ENCODE data around the gene GPR152.
A peak's percentile ranks its signal among the peaks of the same experiment; 100 is the strongest.
"Not testable (repeated sequence)": the region's sequence is repeated elsewhere in the genome, so short reads cannot be mapped to it uniquely, and the experiment has no call there.

Gene GPR152

DNA sequence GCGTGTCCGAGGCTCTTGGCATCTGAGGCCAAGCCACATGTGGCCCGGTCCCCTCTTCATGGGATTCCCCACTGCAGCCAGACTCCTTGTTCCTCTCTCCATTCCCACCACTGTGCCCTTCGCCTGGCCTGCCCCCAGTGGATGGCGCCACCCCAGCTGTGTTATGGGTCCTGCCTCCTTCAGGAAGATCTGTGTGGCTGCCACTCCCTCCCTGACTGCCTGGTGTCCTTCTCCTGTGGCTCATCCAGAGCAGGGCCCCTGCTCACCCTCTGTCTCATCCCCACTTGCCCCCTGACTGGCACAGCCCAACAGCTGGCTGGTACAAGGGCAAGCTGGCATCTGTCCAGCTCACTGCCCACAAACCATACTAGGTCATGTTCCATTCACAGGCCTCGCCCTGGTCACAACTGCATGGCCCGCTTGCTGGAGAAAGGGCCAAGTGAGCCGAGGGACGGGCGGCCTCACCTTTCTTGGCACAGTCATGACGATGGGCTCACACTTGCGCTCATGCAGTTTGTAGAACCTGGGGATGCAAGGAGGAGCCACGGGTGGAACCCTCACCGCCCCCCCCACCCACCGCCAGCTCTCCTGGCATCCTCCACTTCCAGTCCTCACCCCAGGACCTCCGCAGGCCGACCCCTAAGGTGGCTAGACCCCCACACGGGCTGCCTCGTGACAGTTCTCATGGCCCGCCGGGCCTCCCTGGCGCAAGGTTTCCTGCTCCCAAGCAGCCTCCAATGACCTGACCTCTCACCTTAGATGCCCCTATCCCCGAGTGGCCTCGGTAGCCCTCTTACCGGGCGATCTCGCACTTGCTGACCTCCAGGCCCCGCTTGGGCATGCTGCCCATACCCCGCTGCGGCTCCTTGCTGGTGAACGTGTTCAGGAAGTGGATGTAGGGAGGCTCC, 13.0 kb downstream of the GPR152 start:
- DNase-seq: no peak

DNA sequence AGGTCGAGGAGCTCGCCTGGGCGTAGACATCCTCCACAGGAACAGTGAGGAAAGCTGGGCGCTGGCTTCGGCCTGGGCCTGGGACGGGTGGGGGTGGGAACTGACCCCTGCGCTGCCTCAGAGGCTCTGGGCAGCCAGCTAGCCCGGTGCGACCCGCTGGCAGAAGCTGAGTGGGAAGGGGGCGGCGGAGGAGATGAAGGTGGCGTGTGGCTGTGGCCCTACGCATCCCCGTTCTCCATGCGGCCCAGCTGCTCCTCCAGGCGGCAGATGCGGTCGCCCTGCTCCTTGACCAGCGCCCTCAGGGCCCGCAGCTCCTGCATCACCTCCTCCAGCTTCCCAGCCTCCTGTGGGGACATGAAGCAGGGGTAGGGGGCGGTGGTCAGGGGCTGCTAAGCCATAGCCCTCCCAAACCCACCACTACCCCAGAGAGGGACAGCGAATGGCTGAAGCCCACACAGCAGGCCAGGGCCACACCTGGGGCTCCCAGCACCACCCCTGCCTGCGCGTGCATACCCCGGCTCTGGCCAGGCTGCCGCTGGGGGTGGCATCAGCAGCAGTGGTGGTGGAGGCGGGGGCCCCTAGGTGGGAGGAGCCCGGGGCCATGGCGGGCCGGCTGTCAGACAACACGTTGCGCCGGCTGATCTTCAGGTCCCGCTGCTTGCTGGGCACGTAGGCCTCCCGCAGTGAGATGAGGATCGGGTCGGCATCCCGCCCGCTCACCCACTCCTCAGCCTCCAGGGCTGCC, 14.2 kb downstream of the GPR152 start:
- no peak for DNase-seq

DNA sequence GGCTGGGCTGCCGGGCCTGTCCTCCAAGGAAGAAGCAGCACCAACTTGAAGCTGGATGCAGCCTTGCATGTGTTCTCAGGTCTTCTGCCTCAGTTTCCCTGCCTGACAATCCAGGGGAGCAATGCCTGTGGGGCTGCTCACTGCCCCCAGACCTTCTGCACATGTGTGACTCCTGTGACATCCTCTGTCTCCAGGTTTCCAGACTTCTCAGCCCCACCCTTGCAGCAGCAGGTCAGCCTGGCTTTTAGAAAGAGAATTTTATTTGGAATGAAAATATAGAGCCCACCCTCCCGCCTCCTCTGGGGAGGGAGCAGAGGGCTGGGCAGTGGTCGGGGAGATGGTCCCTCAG, 14.7 kb downstream of the GPR152 start:
- no peak for DNase-seq

DNA sequence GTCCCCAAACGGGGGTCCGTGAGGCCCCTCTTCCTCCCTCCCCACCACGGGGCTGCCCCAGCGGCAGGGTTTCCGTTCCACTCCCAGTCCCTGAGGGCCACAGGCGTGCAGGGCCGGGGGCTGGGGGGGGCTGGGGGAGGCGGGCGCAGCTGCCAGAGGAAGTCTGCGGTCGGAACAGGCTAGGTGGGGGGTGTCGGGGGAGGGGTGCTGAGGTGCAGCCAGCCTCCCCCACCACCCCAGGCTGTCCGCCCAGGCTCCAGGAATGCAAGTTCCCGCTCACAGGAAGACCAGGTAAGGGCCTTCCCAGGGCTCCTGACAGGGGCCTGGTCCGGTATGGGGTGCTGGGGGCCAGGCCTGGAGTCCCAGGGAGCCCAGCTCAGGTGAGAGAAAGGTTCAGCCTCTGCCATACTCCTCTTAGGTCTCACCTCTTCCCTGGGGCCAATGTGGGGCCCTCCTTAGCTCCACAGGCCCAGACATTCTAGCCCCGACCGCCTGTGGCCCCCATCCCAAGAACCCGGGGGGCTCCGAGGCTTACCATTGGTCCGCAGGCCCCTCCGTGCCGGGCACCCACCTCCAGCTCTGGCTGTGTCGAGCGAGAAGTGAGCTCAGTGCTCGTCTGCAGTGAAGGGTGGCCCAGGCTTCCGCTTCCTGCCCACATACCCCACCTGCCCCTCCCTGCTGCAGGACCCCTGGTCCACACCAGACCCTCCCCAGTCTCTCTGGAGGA, 15.3 kb downstream of the GPR152 start, which contains the start of gene PTPRCAP:
Gene PTPRCAP (minus strand): TSS at position 601 of the 727 bp plus-strand sequence. CDS start 63 bp downstream, at position 538.
- no peak for DNase-seq

DNA sequence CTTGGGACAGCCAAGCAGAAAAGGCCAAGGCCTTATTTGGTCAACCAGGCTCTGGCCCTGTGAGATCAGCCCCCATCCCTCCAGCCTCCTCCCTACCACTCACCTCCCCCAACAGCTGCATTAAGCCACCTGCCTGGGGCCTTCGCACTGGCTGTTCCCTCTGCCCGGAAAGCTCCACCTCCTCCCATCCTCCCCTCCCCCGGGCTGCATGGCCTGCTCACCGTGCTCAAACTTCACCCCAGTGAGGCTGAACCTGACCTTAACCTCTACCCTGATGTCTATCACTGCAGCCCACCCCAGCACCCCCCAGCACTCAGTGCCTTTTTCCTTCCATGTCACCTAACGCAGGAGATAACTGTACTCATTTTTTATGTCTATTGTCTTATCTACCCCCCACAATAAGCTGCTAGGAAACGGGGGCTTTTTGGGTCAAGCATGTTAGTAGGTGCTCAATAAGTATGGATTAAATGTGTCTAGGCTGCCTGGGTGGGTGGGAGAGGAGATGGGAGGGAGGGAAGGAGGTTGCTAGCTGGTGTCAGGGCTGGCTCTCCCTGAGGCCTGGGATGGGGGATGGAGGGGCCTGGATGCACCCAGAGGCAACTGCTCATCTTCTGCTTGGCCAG, 16.0 kb downstream of the GPR152 start:
- DNase-seq: no peak

DNA sequence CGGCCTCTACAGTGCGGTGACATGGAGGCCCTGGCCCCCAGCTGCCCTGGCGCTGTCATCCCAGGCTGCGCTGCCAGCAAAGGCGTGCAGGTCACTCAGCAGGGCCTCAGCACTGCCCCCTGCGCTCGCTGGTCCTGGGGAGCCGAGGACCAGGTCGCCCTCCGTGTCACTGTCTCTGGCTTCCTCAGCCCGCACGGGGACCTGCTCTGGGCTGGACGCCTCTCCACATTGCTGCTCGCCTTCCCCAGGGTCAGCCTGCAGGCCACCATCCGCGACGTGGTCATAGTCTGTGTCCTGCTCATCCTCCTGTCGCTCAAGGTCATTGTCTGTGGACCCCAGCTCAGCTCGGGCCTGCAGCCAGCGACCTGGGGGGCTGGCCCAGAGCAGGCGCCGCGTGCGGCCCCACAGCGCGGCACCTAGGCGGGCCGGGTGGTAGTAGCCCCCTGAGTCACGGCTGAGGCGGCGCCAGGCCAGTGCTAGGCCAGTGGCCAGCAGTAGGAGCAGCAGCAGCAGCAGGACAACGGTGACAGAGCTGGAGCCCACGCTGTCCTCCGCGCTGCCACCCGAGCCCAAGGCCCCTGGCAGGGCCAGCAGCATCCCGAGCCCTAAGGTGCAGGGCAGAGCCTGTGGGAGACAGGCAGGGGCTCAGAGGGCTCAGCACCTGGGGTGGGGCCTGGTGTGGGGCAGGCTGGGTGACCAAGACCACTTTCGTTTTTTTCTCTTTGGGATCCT, 16.6 kb downstream of the GPR152 start:
- DNase-seq: no peak

DNA sequence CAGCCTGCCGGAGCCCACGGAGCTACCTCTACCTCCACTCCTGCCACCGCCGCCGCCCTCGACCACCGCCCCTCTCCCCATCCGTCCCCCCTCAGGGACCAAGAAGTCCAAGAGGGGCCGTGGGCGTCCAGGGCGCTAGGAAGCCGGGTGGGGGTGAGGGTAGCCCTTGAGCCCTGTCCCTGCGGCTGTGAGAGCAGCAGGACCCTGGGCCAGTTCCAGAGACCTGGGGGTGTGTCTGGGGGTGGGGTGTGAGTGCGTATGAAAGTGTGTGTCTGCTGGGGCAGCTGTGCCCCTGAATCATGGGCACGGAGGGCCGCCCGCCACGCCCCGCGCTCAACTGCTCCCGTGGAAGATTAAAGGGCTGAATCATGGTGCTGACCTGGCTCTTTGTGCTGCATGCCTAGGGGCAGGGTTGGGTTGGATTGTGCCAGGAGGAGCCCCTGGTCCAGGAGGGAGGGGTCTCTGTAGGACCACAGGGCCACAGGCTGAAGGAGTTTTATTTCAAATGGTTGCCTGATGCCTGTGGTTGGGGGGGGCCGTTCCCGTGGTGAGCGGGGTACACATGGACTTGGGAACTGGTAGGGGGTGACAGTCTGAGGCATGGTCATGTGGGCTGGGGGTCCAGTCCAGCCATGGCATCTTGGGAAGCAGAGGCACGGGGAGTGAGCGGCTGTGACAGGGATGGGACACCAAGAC, 17.4 kb downstream of the GPR152 start:
- DNase-seq: no peak

DNA sequence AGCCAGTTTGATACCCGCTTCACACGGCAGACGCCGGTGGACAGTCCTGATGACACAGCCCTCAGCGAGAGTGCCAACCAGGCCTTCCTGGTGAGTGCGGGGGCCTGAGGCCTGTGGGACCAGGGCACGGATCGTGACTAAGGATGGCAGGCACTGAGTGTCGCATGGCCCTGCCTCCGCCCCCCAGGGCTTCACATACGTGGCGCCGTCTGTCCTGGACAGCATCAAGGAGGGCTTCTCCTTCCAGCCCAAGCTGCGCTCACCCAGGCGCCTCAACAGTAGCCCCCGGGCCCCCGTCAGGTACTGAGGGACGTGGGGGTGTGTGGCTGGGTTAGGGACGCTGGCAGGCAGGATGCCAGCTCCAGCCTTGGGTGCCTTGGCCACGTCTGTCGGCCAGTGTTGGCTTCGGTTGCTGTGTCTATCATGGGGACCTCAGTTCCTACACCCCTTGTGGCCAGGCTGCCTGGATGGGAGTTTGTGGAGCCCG, 18.1 kb downstream of the GPR152 start:
- no peak for DNase-seq

DNA sequence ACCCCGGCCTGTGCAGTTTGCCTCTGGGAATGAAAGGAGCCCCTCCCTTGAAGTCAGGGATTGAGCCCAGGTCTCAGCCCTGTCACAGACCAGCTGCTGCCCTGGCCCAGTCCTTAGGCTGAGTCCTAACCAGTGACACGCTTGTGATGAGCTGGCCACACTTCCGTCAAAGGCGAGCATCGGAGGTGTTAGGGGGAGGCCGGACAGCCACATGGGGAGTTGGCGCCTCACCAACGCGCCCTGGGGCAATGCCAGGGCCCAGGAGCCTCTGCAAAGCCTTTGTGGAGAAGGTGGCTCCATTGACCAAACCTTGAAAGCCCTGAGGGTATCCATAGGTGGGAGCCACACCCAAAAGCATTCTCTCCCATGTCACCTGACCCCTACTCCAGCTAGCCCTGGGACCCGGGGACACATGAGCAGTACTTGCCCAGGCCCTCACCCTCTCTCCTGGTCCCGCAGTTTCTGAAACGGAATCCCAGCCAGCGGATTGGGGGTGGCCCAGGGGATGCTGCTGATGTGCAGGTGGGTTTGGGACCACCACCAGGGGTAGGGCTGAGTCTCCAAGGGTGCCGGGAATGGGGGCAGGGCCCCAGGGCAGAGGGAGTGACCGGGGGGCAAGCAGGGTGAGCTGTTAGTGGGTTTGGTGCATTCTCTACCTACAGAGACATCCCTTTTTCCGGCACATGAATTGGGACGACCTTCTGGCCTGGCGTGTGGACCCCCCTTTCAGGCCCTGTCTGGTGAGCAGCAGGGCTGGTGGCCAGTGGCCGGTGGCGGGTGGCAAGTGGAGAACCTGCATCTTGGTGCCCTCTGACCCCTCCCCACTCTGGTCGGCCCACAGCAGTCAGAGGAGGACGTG, 18.8 kb downstream of the GPR152 start:
- no peak for DNase-seq

DNA sequence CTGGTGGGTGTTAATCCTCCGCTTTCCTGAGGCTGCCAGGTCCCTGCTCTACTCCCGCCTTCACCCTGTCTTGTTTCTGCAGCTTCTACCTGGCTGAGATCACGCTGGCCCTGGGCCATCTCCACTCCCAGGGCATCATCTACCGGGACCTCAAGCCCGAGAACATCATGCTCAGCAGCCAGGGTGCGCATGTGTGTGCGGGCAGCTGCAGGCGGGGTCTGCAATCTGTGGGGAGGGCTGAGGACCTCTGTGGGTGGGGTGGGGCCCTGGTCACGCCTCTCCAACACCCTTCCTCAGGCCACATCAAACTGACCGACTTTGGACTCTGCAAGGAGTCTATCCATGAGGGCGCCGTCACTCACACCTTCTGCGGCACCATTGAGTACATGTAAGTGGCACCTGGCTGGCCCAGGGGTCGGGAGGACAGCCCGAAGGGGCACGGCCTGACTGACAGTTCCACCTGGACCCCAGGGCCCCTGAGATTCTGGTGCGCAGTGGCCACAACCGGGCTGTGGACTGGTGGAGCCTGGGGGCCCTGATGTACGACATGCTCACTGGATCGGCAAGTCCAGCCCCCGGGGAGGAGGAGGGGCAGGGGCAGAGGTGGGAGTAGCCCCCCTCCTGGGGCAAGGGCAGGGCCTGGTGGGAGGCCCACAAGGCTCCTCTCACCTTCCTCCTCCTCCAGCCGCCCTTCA, 19.7 kb downstream of the GPR152 start:
- DNase-seq: no peak

DNA sequence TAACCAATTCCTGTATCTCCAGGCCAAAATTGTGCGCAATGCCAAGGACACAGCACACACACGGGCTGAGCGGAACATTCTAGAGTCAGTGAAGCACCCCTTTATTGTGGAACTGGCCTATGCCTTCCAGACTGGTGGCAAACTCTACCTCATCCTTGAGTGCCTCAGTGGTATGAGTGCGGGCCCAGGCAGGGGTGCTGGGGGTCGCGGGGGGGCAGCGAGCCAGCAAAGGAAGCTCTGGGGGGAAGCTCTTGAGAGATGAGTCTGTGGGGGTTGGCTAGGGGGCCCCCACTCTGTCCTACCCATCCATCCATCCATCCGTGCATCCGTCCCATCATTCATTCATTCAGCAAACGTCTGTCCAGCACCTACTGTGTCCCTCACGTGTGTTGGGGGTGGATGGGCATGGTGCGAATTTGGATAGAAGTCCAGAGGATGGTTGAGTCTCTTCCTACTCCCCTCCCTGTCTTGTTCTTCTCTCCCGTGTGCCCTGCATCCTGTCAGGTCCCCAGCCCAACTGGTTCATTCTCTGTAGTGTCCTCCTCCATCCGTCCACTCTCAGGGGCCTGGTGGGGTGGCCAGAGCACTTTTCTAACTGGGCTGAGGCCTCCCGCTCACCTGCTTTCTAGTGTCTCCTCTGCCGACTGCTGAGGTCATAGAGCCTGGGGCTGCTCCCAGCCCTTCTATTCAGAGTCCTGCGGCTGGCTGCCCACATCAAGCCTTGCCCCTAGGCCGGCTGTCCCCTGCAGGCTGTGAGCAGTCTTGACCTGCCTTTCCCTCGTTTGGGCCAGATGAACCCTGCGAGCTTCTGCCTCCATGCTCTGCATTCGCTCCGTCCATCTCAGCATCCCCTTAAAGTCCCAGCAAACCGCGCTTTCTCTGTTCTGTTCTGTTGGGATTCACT, 20.9 kb downstream of the GPR152 start:
- DNase-seq: no peak

DNA sequence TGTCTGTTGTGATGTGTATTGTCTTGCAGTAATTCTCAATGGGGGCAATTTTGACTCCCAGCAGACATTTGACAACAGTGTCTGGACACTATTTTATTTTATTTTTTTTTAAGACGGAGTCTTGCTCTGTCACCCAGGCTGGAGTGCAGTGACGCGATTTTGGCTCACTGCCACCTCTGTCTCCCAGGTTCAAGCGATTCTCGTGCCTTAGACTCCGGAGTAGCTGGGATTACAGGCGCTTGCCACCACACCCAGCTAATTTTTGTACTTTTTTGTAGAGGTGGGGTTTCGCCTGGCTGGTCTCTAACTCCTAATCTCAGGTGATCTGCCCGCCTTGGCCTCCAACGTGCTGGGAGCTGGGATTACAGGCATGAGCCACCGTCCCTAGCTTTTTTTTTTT, 22.8 kb downstream of the GPR152 start:
- no peak for DNase-seq

DNA sequence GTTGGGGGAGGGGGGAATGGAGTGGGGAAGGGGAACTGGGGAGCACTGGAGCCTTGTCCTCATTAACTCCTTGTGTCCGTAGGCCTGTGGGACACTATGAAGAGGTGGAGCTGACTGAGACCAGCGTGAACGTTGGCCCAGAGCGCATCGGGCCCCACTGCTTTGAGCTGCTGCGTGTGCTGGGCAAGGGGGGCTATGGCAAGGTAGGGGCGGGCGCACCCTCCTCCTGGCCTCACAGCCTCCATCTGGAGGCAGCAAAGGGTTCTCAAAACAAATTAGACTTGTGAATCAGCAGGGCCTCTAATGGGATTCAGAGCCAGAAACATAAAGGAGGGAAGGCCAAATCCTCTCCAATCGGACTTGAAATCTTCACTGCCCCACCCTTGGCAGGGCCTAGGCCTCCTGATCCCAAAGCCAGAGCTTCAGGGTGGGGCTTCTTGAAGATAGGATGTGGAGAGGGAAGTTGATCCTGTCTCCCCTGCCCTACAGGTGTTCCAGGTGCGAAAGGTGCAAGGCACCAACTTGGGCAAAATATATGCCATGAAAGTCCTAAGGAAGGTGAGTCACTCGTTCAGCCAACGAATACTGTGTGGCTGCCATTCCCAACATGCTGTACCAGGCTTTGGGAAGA, 23.4 kb downstream of the GPR152 start:
- DNase-seq: no peak

DNA sequence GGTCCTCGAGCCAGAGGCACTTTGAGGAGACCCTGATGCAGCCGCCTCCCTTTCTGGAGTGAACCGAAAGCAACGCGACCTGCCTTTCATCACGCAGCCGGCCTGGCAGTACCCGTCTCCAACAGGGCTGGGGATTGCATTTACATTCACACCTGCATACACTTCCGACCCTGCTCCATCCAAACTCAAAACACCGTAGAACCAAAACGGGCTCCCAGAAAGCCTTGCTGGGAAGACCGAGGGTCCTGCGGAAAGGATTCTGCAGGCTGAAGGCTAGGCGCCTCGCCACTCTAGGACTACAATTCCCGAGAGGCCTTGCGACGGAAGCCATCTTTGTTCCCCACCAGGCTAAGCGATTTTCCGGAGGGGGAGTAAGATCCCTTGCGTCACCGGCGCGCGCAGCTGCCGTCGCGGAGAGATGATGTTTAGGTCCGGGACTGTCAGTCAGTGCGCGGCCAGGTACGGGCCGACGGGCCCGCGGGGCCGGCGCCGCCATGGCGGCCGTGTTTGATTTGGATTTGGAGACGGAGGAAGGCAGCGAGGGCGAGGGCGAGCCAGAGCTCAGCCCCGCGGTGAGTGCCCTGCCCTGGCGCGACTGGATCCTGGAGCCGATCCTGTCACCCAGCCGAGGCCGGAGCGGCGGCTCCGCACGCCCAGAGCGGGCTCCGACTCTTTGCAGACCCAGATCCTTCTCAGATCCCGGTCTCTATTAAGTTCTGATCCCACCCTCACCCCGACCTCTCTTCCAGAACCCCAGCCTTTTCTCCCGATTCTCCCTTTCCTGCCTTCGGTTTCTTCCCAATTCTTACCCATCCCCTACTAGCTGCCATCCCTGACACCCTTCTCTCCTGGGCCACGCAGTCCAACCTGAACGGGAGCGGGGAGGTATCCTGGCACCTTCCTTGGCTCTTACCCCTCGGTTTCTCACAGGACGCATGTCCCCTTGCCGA, 24.2 kb downstream of the GPR152 start, which contains the start of gene RPS6KB2:
Gene RPS6KB2 (plus strand): TSS at position 443 of the 950 bp plus-strand sequence. CDS start 52 bp downstream, at position 495.
- peak; percentile 94 for DNase-seq

DNA sequence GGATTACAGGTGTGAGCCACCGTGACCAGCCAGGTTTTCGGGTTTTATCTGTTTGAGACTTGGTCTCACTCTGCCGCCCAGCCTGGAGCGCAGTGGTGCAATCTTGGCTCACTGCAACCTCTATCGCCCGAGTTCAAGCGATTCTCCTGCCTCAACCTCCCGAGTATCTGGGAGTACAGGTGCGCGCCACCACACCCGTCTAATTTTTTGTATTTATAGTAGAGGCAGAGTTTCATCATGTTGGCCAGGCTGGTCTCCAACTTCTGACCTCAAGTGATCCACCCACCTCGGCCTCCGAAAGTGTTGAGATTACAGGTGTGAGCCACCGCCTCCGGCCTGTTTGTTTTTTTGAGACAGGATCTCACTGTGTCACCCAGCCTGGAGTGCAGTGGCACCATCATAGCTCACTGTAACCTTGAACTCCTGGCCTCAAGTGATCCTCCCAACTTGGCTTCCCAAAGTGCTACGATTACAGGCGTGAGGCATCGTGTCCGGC, 25.1 kb downstream of the GPR152 start:
- DNase-seq: not testable (repeated sequence)

DNA sequence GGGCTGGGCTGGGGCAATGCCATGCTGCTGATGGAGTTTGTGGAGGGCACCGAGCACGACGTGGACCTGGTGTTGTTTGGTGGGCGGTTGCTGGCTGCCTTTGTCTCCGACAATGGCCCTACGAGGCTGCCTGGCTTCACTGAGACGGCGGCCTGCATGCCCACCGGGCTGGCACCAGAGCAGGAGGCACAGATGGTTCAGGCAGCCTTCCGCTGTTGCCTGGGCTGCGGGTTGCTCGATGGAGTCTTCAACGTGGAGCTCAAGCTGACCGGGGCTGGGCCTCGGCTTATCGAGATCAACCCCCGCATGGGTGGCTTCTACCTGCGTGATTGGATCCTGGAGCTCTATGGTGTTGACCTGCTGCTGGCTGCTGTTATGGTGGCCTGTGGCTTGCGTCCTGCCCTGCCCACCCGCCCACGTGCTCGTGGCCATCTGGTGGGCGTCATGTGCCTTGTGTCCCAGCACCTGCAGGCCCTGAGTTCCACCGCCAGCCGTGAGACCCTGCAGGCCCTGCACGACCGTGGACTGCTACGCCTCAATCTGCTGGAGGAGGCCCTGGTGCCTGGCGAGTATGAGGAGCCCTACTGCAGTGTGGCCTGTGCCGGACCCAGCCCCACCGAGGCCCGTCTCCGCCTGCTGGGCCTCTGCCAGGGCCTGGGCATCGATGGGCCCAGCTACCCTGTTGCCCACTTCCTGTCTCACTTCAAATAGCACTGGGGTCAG, 28.5 kb downstream of the GPR152 start:
- no peak for DNase-seq
